Activated T-cell treated with anti-CD3 and anti-CD28 coated beads for 1 hour (primary cell): ENCODE measurements around the gene ATP9A.

Source experiments
- DNase-seq: peaks from one replicate; pipeline ENCODE4 v3.0.0-alpha.2; 2020; ENCODE audit warnings: low read depth

Gene ATP9A

GRCh38 chr20:51596668-51597388 lies 171.4 kb downstream of the ATP9A start:
- DNase-seq = no peak

GRCh38 chr20:51595744-51596143 lies 172.4 kb downstream of the ATP9A start:
- DNase-seq = no peak

DNA sequence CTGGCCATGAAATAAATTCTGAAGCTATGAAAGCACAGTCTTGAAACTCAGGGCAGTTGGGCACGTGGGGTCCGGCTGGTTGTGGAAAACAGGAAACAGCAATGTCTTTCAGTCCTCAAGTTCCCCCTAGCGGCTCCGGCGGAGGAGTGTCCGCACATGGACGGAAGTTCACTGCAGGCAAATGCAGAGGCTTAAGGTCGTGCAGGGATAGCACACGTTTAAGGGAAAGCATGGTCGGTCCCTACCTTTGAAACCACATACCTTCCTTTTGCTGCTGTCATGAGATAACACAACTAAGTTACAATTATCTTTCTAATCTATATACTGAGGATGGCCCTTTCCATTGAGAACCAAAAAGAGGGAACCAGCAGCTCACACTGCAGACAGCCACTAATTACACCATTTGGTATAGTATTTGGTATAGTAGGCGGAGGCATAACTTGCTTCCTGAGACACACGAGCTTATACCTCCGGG lies 173.1 kb downstream of the ATP9A start:
- peak; percentile 66 for DNase-seq

DNA sequence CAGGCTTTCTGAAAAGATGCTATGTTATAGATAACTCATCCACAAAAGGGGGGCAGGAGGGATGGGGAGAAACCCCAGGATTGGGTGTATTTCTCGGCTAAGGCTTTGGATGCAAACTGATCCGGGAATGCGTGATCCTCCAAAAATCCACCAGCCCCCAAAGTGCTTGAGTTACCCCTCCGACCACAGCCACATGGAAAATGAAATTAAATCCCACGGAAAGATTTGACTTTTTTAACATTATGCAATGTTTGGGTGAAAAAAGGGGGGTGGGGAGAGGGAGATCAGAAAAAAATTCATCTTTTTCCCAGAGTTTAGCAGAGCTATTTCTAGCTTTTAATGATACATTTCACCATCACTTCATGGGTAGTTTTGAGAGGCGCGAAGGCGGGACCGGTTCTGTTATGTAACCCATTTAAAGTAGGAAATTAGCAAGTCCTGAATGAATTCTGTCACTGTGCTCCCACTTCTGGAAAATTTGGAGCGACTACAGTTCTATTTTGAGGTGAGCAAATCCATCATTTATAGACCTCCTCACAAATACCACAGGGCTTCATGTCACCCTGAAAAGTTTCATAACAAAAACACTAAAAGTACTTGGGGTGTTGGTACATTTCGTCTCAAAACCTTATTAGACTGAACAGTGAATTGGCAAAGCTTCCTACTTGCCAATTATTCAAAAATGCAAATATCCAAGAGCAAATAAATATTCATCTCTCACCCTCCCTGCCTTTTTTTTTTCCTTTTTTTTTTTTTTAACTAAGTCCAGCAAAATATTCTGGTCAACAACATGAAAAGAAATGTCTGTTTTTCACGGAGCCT lies 173.7 kb downstream of the ATP9A start:
- DNase-seq = no peak

DNA sequence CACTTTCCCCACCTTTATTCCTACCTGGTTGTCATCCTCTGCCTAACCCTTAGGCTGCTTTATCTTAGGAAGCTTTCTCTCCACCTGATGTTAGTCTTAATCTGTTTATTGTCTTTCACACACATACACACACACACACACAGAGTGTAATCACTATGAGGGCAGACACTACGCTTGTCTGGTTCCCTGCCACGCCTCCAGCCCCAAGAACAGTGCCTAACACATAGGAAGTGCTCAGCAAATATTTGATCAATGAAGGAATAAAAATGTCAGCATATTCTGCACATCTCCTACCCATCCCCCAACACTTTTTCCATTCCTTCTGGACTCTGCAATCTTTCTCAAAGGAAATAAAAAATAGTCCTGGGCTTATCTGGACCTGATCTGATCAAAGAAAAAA lies 174.6 kb downstream of the ATP9A start:
- no peak for DNase-seq

- no peak for DNase-seq
Measured at GRCh38 chr20:51592564-51592963, 175.6 kb downstream of the ATP9A start.

DNA sequence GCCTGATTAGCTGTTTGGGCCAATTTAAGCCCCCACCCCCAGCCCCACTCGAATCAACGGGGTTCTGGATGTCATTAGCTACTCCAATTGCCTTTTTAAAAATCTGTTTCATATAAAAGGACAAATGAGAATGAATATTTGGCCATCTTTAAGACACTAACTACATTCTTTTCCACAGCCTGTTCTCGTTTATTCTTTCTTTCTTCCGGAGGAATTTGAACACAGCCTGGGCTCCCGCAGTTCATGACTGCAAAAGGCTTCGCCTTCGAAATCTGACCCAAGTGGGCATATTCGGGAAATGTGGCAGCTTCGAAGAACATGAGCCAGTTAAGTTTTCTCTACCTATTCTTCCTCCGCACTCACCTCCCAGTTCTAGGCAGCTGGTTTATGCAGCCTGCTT lies 176.3 kb downstream of the ATP9A start:
- no peak for DNase-seq

DNA sequence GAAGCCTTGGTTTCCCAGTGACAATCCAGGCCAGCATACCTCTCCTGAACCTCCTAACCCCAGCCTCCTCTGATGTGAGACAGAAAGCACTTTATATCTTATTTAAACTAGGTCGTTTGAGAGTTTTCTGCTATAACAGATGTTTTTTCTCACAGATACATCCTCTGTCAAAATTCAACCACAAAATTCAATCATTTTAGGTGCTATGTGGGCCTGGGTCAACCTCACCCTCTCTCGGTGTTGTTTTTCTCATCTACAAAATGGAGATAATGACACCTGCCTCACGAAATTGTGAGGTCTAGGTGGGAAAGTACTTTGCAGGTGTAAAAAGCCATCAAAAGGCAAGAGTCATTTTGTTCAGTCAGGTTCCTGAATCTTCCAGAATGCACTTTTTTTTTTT lies 179.4 kb downstream of the ATP9A start:
- DNase-seq = no peak

GRCh38 chr20:51587145-51587544 lies 181.0 kb downstream of the ATP9A start:
- DNase-seq = no peak

- DNase-seq = no peak
Measured at GRCh38 chr20:51586005-51586440, 182.2 kb downstream of the ATP9A start.

DNA sequence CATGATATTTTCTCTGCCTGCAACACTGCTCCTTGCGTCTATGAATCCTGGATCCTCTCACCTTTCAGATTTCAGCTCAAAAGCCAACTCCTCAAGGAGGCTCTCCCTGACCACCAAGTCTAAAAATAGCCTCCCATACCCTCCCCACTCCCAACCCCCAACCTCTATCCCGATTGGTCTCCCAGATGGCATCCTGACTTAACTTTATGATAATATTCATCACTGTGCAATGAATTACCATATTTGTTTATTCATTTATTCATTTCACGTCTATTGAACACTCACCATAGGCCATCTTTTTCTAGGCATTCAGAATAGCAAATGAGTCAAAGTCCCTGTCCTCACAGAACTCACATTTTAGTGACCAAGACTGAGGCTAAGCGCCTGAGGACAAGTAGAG lies 183.0 kb downstream of the ATP9A start:
- DNase-seq = no peak

GRCh38 chr20:51584737-51585136 lies 183.5 kb downstream of the ATP9A start:
- no peak for DNase-seq

- DNase-seq = no peak
Measured at GRCh38 chr20:51584116-51584515, 184.1 kb downstream of the ATP9A start.

GRCh38 chr20:51583499-51583898 lies 184.7 kb downstream of the ATP9A start:
- DNase-seq = no peak

DNA sequence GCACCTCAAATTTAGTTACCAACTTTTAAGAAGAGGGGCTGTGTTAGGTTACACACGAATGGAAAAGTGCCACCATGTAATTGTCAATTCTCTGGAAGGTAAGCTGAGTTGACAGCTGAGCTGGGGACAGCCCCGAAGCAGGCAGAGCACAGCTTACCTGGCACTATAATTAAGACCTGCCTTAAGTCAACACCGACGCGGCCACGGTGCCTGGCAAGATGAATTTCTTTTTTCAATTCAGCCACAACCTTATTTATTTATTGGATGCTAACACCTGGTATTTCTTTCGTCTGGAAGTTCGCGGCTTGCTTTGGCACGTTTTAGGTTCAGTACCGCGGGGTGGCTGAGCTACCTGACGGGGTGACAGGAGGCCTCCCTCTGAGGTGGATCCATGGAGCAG lies 185.1 kb downstream of the ATP9A start:
- DNase-seq = no peak

GRCh38 chr20:51581571-51581970 lies 186.6 kb downstream of the ATP9A start:
- no peak for DNase-seq

DNA sequence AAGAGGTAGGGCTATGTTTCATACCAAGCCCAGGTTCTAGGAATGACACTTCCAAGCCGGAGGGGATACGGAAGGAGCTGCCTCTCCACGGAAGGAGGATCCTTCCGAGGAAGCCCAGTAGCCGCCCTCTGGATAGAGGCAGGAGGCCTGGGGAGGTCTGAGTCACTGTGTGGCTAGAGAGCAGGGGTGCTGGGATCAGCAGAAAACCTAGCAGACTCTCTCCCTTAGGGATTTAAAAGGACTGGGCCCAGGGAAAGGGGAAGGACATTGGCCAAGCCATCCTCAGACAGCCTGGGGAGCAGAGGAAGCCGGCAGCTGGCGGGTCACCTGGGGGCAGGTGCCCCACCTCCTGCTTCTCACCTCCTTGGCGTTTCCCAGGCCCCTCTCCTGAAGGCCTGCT lies 189.1 kb downstream of the ATP9A start:
- no peak for DNase-seq

GRCh38 chr20:51578145-51578459 lies 190.1 kb downstream of the ATP9A start:
- DNase-seq = no peak

DNA sequence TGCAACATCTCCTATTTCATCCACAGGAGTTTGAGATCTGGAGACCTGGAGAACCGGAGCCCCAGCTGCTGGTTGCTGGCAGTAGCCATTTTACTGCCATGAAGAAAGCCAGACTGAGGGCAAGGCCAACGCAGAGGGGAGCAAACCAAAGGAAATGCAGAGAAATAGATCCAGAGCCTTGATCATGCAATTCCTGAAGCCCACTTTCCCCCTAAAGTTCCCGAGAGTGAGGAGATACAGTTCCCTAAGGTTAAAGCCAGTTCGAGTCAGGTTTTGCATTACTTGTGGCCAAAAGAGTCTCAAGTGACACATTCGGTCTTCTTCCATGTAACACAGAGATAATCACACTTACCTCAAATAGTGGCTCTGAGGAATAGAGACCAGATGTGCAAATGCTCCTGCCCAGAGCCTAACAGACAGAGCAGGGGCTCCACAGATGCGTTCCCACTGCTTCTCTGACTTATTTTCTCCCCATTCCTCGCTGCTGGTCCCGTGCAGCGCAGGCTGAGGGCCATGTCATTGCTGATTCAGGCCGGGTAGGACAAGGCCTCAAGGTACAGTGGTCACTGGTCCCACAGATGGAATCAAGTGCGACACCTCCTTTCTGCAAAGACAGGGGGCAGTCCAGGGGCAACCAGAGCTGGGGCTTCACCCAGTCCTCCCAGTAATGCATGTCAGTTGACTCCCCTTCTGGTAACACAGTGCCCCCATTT lies 190.6 kb downstream of the ATP9A start:
- DNase-seq = no peak

- DNase-seq = no peak
Measured at GRCh38 chr20:51575486-51575885, 192.7 kb downstream of the ATP9A start.

GRCh38 chr20:51574248-51575033 lies 193.7 kb downstream of the ATP9A start:
- DNase-seq = no peak
